Neural crest cell (in vitro differentiated cells): Measurements from ENCODE around the gene TMEM196. TPM values are rescaled to one million over a fixed set of nuclear protein-coding genes. Genes with fewer than 3 reads are reported as not detected.

Experiments used
- DNase-seq: peaks from one replicate; pipeline ENCODE4 v3.0.0; 2021; ENCODE audit warnings: low read depth, mixed read lengths, low spot score
- H3K27ac Mint-ChIP-seq: one replicate; pipeline ENCODE4 v1.8.0; 2021; ENCODE audit warnings: mild to moderate bottlenecking, mixed read lengths; ENCODE audit not compliant: unreplicated experiment
- H3K27me3 Mint-ChIP-seq: 2 replicates; pipeline ENCODE4 v1.8.0; 2021; ENCODE audit warnings: low read depth, mild to moderate bottlenecking, mixed read lengths
- H3K36me3 Mint-ChIP-seq: 2 replicates; pipeline ENCODE4 v1.8.0; 2021; ENCODE audit warnings: low read depth, mild to moderate bottlenecking, mixed read lengths
- H3K4me1 Mint-ChIP-seq: 2 replicates; pipeline ENCODE4 v1.8.0; 2021; ENCODE audit warnings: mixed read lengths
- H3K4me3 Mint-ChIP-seq: one replicate; pipeline ENCODE4 v1.8.0; 2021; ENCODE audit warnings: mild to moderate bottlenecking, mixed read lengths
- H3K9me3 Mint-ChIP-seq: 2 replicates; pipeline ENCODE4 v1.8.0; 2021; ENCODE audit warnings: mixed read lengths
- CTCF ChIP-seq: fragments of 200-600 bp; sonication (generic); conservative IDR thresholded peaks from 2 replicates; pipeline ENCODE4 v1.5.0; 2021; ENCODE audit warnings: antibody characterized with exemption, mild to moderate bottlenecking
- total RNA-seq: library from RNA; stranded (reverse); gene quantifications from 2 replicates; pipeline ENCODE4 v1.2.1, GENCODE V29; 2021

The TMEM196 gene
- total RNA-seq, 1 donor from 2014 or later, result 0.65 TPM

GRCh38 chr7:19728716-19729115 lies 44.7 kb downstream of the TMEM196 start:
- H3K4me1 Mint-ChIP-seq, result peaks cover 5% of the 10 kb centered on the region
- H3K9me3 Mint-ChIP-seq, result no peaks in the 10 kb centered on the region
- no peak for DNase-seq
- no peaks in the 10 kb centered on the region for H3K36me3 Mint-ChIP-seq
- no peak for TF ChIP-seq CTCF
- H3K27me3 Mint-ChIP-seq, result no peaks in the 10 kb centered on the region
- no peak overlapping the region for H3K4me3 Mint-ChIP-seq
- H3K27ac Mint-ChIP-seq, result no peak overlapping the region

GRCh38 chr7:19725770-19726169 lies 47.6 kb downstream of the TMEM196 start:
- DNase-seq, result no peak
- Mint-ChIP-seq H3K27me3 (no peaks in the 10 kb centered on the region), H3K4me3 (no peak overlapping the region)

GRCh38 chr7:19715499-19715898 lies 57.9 kb downstream of the TMEM196 start:
- H3K27ac Mint-ChIP-seq, result no peak overlapping the region
- H3K4me3 Mint-ChIP-seq, result no peak overlapping the region
- no peak for TF ChIP-seq CTCF
- DNase-seq, result no peak
- H3K27me3 Mint-ChIP-seq, result peaks cover 11% of the 10 kb centered on the region
- no peaks in the 10 kb centered on the region for H3K9me3 Mint-ChIP-seq
- H3K4me1 Mint-ChIP-seq, result no peaks in the 10 kb centered on the region
- no peaks in the 10 kb centered on the region for H3K36me3 Mint-ChIP-seq

More at GRCh38 chr7:19725770-19726169, 47.6 kb downstream of the TMEM196 start:
- no peaks in the 10 kb centered on the region for H3K36me3 Mint-ChIP-seq
- TF ChIP-seq CTCF, result no peak
- H3K27ac Mint-ChIP-seq, result no peak overlapping the region
- H3K9me3 Mint-ChIP-seq, result no peaks in the 10 kb centered on the region
- H3K4me1 Mint-ChIP-seq, result peaks cover 5% of the 10 kb centered on the region

- Mint-ChIP-seq H3K4me1 (peaks cover 6% of the 10 kb centered on the region), H3K36me3 (no peaks in the 10 kb centered on the region), H3K27ac (no peak overlapping the region), H3K9me3 (no peaks in the 10 kb centered on the region), H3K4me3 (peak overlapping the region; percentile 52), H3K27me3 (peaks cover 15% of the 10 kb centered on the region)
- DNase-seq, result peak; percentile 38
- peak; percentile 75 for TF ChIP-seq CTCF
These were observed 59.7 kb downstream of the TMEM196 start for GRCh38 chr7:19713676-19714075.

- H3K27ac Mint-ChIP-seq, result peak overlapping the region; percentile 38
- peaks cover 15% of the 10 kb centered on the region for H3K27me3 Mint-ChIP-seq
These were observed 64.2 kb downstream of the TMEM196 start for GRCh38 chr7:19709249-19709578.

More at GRCh38 chr7:19709249-19709578, 64.2 kb downstream of the TMEM196 start:
- peaks cover 36% of the 10 kb centered on the region for H3K4me1 Mint-ChIP-seq
- H3K4me3 Mint-ChIP-seq, result peak overlapping the region; percentile 98
- DNase-seq, result no peak
- peak; percentile 6 for TF ChIP-seq CTCF
- no peaks in the 10 kb centered on the region for H3K9me3 Mint-ChIP-seq
- no peaks in the 10 kb centered on the region for H3K36me3 Mint-ChIP-seq
